Measurements from ENCODE around the gene ACCSL.

Gene ACCSL

DNA sequence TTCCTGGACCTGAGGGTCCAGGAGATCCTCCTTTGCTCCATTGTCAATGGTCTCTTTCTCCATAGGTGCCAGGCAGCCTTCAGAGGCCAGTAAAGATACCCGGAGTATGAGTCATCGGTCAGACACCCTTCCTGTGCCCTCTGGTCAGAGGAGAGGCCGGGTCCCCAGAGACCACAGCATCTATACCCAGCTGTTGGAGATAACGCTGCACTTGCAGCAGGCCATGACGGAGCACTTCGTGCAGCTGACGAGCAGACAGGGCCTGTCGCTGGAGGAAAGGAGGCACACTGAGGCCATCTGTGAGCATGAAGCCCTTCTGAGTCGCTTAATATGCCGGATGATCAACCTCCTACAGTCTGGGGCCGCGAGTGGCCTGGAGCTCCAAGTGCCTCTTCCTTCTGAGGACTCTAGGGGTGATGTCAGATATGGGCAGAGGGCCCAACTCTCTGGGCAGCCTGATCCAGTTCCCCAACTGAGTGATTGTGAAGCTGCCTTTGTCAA, at the start of gene ACCSL:
Gene ACCSL (plus strand): TSS at position 51 of the 501 bp plus-strand sequence. CDS start 56 bp downstream, at position 107.
- no peak for FAIRE-seq

DNA sequence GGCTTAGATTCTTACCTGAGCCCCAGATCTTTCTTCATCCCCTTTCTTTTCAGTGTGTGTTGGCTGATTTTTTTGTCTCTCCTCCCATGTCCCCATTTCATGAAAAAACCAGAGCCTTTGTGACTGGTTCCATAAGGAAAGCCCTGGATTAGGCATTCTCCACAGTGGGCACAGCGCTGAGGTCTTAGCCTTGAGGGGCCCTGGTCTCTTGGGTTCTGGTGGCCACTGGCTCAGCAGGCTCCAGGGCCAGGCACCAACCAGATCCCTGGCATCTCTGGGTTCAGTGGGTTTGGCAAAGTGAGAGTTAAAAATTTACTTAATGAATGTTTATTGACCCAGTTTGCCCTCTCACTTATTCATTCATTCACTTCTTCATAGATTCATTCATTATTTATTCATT, 49.5 kb upstream of the ACCSL start:
- no peak for FAIRE-seq

DNA sequence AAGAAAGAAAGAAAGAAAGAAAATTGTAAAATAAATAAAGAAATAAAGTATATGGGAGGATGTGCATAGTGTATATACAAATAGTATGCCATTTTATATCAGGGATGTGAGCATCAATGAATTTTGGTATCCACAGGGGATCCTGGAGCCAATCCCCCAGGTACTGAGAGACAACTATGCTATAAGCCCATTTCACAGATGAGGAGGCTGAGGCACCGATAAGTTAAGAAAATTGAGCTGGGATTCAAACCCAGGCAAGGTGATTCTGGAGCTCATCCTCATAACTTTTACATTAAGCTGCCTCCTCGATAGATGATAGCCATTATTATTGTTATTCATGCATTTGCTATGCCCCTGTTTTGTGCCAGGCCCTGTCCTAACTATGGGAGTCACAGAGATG, 47.0 kb upstream of the ACCSL start:
- no peak for FAIRE-seq

DNA sequence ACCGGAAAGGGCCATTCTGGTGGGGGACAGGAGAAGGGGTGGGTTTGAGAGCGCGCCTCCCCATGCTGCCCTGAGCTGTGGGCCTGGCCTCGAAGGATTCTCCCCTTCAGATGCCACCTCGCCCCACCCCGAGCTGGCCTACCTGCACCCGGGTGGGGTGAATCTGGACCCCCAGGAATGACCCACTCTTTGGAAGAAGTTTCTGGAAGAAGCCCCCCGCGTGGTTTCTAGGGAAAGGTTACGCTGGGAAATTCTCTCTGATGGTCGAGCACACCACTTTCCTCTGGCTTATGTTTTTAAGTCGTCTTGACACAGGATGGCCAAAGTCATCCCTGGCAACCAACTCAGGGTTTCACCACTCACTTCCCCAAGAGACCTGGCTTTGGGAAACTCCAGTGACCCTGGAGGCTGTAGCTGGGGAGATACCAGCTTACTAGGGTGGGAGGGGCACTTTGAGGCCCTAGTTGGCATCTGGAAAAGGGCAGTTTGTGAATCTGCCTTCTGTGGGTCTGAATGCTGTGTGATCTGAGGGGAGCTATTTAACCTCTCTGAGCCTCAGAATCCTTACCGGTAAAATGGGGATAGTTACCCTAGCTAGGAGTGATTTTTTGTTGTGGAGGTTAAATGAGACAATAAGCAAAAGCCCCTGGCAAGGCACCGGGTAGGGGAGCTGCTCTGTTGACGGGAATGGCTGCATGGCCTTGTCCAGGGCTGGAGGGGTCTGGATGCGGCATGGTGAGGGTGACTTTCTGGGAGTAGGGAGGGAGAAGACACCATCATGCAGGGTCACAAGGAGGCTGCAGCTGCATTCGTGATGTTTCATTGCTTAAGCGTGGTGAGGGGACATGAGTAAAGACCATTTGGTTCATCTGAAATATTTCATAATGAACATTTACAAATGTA, 45.3 kb upstream of the ACCSL start:
- no peak for FAIRE-seq

DNA sequence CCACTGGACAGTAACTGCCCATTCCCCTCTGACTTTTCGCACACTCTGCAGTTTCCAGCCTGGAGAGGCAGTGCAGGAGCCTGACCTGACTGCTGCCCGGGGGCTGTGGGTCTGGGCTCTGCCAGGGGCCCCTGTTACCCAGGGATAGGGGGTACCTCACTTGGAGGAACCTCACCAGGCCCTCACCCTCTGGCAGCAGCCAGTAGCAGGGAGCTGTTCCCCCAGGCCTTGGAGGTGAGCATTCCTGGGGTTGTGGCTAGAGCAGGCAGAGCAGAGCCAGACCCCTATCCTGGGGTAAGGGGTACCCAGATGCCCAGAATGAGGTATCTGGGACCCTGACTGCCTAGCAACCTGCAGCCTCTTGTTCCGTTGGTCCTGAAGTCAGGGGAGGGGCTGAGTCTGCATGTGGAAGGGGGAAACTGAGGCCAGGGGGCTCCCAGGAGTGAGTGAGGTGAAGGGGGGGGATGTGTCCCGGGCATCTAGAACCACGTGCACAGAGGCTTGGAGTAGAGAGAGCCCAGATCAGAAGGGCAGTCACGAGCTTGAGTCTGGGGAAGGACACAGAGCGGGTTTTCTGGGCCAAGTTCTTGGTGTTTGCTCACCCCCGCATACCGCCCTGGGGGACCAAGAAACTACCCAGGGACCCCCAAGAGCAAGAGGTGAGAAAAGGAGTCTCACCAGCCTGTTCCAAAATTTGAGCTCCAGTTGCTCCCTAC, 43.9 kb upstream of the ACCSL start:
- FAIRE-seq = no peak

DNA sequence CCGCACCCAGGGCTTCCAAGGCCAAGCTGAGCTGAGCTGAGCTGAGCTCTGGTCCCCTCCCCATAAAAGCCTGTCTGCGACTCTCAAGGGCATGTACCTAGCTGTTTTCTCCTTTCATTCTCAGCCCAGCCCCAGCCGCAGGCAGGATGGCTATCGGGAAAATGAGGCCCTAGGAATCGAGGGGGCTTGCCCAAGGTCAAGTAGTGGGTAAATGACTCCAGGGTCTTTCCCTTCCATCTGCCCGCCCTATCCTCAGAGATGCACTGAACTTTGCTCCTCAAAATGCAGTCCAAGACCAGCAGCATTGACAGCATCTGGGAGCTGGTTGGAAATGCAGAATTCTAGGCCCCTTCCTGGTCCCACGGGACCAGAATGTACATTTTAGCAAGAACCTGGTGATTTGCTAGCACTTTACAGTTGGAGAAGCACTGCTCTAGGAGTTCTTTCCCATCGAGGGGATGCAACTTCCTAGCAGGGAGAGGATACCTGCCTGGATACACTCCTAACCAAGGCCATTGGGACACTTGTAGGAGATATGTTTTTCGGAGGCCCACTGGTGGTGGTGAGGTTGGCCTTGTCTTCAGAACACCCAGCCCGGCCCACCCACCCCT, 43.2 kb upstream of the ACCSL start:
- no peak for FAIRE-seq

DNA sequence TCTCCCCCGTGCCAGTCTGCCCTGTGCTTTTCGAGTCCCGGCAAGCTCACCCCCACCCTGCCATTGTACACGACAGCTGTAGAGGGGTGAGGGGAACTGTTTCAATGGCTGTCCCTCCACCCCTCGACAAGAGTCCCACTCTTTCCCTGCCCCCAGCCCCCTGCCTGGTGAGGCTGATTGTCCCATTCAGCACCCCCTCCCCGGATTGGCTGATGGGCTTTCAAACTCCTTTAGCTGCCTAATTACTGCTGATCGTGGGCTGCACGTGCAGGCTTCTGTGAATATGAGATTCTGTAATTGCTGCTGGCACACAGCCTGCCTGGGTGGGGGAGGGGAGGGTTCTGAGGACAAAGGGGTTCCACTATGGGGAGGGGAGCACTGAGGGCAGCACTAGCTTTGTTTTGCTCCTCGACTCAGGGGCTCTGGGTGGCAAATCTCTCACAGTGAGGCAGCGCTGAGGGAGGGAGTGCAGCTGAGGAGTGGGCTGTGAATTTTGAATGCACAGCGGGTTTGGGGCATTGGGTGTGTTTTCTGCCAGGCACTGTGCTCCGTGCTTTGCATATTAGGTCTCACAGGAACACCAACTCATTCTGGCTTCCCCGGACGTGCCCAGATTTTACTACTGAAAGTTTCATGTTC, 42.6 kb upstream of the ACCSL start:
- no peak for FAIRE-seq

DNA sequence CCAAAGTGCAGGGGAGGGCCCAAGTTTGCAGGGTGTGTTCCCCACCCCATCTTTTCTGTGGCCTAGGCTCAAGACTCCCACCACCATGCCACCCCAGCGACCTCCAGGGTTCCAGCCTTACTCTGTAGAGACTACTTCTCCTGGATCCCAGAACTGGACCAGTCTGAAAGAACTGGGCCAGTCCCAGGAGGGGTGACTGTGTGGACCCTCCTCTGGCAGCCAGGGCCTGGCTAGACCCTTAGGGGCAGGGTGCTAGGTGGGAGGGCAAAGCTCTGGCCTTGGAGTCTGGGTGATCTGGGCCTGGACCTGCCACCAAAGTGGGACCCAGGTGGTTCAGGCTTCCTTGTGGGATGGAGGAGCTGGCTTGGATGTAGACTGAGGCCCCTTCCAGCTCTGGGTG, 41.8 kb upstream of the ACCSL start:
- FAIRE-seq = no peak

DNA sequence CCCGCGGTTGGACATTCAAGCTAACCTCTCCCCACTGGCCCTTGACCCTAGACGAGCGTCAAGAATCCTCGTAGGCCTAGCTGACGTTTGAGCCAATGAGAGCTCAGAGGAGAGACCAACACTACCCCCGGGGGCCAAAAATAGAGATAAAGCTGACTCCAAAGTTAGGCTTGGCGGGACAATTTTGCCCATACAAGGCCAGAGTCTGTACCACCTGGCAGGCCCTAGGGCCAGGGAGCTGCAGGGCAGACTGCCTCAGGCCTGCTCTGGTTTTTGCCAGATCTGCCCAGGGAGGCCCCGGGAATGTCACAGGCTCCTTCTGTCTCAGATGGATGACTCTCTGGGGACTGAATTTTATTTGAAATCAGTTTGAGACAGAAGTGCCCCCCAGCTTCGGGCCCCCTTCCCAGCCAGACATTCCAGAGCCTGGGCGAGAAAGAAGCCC, 40.8 kb upstream of the ACCSL start:
- no peak for FAIRE-seq

DNA sequence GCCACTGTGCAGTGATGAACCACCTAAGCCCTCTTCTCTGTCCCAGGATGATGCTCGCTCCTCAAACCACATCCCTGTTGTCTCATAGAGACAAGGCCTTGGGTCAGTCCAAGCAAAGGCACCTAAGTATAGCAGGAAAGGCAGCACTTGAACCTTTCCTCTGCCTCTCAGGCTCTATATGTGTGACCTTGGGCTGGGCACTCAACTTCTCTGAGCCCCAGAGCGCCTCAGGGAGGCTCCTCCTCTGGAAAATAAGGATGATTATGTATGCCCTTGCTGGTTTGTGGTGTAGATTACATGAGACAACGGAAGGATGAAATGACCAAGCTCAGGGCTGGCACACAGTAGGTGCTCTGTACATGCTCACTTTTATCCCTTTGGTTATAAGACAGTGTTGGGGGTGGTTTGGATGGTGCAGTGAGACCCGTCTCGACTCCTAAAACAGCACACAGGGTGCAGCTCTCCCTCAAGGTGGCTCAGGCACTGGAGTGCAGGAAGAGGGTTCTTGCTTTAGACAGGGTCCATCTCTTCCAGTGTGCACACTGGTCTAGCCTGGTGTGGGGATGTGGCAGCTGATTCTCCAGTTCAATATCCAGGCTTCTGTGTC, 40.2 kb upstream of the ACCSL start:
- no peak for FAIRE-seq

DNA sequence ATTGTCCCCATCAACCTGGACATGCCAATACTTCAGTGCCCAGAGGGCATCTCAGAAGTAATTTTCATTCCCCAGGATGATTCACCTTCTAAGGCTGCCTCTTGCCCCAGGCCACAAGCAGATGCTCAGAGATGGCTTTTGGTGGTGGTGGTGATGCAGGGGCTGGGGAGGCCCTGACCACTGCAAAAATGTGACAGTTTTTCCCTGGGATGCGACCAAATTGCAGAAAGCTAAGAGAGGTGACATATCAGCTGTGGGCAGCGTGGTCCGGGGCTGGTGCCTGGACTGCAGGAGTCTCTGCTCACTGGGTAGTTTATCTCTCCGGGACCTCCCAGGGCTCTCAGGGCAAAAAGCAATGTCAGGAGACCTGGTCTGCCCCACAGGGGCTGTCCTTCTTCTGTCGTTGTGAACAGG, 39.7 kb upstream of the ACCSL start:
- no peak for FAIRE-seq

DNA sequence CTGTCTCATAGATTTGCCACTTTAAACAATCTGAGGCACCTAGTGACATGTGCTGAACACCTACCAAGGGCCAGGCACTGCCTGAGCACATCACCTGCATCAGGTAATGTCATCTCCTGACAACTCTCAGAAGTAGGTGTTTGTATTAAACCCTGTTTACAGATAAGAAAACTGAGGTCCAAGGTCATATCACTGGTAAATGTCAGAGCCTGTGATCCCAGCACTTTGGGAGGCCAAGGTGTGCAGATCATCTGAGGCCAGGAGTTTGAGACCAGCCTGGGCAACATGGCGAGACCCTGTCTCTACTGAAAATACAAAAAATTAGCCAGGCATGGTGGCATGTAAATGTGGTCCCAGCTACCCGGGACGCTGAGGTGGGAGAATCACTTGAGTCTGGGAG, 39.1 kb upstream of the ACCSL start:
- FAIRE-seq = no peak

DNA sequence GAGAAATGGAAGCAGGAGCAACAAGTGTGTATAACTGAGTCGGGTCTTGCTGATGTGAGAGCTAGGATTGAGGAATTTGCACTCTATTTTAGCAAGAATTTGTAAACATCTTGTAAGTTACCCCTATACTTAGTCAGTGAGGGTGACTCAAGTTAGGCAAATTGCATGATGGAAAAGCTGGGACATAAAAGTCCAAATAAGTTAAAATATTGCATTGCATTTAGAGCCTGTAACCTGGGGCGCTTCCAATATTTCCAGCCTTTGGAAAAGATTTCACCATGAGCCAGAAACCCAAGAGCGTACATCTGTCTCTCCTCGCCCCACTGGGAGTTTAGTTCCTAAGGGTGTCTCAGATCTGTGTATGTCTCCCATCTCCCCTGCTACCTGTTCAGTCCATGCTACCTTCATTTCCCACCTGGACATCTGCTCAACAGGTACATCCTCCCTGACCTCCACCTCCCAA, 37.0 kb upstream of the ACCSL start:
- no peak for FAIRE-seq

DNA sequence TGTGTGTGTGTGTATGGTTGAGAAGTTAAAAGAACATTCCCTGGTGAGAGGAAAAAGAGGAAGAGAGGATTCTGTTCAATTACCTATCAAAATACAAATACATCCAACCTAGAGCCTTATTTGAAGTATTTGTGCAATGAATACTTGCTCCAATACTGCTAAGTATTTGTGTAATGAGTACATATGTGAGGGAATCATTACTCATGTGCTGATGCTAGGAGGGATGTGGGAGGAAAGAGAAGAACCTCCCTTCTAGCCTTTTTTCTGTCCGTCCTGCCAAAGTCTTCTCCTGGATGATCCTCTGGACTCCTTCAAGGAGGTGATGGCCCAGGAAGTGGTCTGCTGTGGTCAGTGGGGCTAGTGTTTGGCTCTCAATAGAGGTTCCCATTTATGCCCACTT, 36.0 kb upstream of the ACCSL start:
- no peak for FAIRE-seq

DNA sequence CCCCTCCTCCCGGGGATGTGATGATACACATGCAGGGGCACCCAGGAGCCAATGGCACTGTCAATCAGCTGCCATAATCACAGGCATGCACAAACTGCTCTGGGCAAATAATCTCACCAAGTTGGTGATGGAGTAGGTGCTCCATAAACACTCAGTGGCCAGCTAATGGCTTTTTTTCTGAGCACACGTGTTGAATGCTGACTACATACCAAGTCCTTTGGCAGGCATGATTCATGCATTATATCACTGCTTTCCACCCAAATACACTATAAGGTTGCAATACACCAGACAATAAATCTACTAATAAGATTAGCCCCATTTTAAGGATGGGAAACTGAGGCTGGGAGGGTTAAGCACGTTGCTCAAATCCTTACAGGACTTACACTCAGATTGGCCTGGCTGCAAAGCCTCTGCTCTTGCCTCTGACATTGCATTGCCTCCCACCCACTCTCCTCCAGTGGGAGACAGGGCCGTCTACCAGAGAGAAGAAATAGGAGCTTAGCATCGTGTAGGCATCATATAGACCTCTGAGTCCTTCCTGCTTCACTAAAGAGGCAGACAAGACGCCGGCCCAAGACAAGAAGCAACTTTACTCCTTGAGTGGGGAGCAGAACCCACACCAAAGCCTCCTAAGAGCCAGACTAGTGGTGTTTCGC, 32.7 kb upstream of the ACCSL start:
- FAIRE-seq = no peak

DNA sequence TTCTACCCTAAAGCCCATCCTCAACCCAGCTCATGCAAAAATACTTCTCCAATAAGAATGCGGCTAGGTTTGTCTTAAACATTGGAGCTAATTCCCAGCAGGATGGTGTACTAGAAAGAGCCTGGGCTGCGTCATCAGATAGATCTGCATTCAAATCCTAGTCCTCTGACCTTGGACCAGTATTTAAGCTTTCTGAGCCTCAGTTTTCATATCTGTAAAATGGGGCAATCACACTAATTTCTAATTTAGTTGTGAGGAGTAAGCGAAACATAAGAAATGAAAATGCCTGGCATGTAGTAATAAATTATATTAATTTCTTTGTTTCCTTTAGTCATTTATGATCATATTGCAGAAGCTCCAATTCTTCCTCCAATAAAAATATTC, 32.2 kb upstream of the ACCSL start:
- no peak for FAIRE-seq

DNA sequence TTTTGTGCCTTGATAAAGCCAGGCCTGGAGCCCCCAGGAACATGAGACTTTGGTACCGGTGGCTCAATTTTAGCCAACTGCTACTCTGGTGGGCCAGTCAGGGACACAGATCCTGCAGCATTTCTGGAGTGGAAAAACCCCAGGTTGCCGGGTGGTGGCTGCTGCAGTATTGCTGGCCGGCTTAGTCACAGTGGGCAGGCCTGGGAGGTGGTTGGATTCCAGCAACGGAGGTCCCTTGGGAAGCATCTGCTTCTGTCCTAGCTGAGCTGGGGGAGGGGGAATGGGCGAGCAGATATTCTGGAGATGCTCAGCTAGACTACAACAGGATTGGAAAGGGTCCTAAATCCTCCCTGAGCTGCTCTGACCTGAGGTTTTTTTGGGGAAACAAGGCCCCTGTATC, 31.6 kb upstream of the ACCSL start:
- no peak for FAIRE-seq

DNA sequence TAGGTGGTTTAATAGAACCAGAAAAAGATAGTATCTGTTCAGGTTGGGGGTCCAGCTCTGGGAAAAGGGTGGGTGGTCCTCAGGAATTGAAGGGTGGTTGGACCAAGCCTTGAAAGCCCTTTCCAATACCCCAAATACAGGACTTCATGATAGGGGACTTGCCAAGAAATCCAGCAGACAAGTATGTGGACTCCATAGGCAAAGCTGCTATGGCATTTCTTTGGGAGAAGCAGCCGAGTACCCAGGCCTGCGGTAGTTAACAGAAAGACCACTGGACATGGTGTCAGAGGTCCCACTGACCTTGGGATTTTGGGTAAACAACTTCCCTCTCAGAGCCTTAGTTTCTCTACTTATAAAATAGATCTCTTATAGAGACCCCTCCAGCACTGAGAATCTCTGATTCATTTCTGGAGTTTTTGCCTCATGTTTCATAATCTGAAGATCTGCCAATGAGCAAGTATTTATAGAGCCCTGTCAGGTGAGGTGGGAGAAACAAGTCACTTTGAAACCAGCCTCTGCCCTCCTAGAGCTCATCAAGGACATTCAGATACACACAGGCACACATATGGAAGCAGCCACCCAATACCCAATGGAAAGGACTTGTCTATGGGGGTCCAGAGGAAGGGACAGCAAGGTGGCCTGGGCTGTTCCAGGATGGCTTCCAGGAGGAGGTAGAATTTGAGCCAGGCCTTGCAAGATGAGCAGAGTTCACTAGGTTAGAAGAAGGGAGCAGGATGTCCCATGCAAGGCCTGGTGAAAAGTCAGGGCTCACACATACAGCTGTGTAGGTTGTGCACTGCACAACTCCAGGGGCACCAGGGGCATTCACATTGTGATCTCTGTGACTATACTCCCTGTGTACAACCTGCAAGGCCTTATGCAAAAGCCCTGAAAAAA, 31.0 kb upstream of the ACCSL start:
- FAIRE-seq = no peak

DNA sequence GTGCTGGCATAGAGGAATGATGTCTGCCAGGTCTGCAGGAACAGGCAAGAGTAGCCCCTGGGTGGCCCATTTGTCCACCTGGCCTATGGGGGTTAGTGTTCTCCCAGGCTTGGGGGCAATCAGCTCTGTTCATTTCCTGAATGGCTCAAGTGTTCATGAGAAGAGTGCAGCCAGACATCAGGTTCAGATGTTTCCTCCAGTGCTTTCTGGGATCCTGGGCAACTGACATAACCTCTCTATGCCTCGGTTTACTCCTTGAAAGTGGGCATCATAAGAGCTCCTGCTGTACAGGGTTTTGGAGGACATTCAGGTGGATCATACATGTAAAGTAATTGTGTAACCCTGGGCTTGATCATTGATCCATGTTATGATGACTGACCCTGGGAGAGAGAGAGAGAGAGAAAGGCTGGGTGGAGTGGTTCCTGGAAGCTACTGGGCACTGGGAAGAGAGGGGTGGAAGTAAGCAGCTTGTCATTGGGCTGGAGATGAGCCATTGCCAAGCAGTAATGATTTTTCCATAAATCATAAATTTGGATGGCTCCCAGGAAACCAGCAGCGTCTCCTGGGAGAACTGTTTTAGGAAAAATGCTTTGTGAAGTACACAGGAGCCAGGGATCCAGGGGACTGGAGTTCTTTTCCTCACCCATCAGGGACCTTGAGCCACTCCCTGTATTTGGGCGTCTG, 30.2 kb upstream of the ACCSL start:
- FAIRE-seq = no peak

DNA sequence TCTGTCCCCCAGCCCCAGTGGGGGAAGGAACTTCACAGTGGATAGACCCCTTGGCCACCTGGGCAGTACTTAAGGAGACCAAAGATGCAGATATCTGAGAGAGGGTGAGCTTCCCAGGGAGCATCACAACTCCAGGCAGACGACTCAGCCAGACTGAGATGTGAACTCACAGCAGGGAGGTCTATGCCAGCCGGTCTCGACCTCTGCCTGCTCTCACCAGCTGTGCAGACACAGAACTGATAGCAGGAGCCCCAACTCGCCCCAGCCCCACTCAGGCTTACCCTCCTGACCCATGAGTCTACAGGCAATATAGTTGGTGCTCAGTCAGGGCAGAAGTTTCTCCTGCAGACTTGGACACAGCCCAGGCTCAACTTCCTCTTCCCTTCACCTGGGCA, 29.7 kb upstream of the ACCSL start:
- no peak for FAIRE-seq

Data from endometrium (tissue), 2 donors.